Measurements from ENCODE around the gene KLK4. TPM values are rescaled to one million over a fixed set of nuclear protein-coding genes. Genes with fewer than 3 reads are reported as not detected.

KLK4 gene
- not detected for polyA plus RNA-seq (ENCODE audit: insufficient read length in 4 of 4)

GRCh38 chr19:50911206-50912101 is at the start of gene KLK4:
Gene KLK4, minus strand, starts transcription at chr19:50911395. Its CDS starts 657 bp downstream, at chr19:50910738.
- no peak for DNase-seq (ENCODE audit: low read depth in 4 of 4, low spot score in 3 of 4)

GRCh38 chr19:50959731-50960500 is 48.7 kb upstream of the KLK4 start:
- DNase-seq (ENCODE audit: low read depth in 4 of 4, low spot score in 3 of 4), result no peak

GRCh38 chr19:50957587-50957986 is 46.4 kb upstream of the KLK4 start:
- DNase-seq (ENCODE audit: low read depth in 4 of 4, low spot score in 3 of 4), result no peak

GRCh38 chr19:50952910-50953309 is 41.7 kb upstream of the KLK4 start, which contains the start of gene KLK5:
Gene KLK5, minus strand, starts transcription at chr19:50953038. Its CDS starts 381 bp downstream, at chr19:50952657.
- no peak for DNase-seq (ENCODE audit: low read depth in 4 of 4, low spot score in 3 of 4)

GRCh38 chr19:50949861-50950260 is 38.7 kb upstream of the KLK4 start:
- no peak for DNase-seq (ENCODE audit: low read depth in 4 of 4, low spot score in 3 of 4)

GRCh38 chr19:50947123-50947522 is 35.9 kb upstream of the KLK4 start:
- no peak for DNase-seq (ENCODE audit: low read depth in 4 of 4, low spot score in 3 of 4)

- no peak for DNase-seq (ENCODE audit: low read depth in 4 of 4, low spot score in 3 of 4)
Observed at GRCh38 chr19:50944795-50945194, 33.6 kb upstream of the KLK4 start.

- no peak for DNase-seq (ENCODE audit: low read depth in 4 of 4, low spot score in 3 of 4)
Observed at GRCh38 chr19:50943074-50943828, 32.1 kb upstream of the KLK4 start.

- DNase-seq (ENCODE audit: low read depth in 4 of 4, low spot score in 3 of 4), result no peak
Observed at GRCh38 chr19:50939596-50939995, 28.4 kb upstream of the KLK4 start.

GRCh38 chr19:50933640-50934039 is 22.4 kb upstream of the KLK4 start:
- DNase-seq (ENCODE audit: low read depth in 4 of 4, low spot score in 3 of 4), result no peak

- no peak for DNase-seq (ENCODE audit: low read depth in 4 of 4, low spot score in 3 of 4)
Observed at GRCh38 chr19:50932690-50933083, 21.5 kb upstream of the KLK4 start.

GRCh38 chr19:50932018-50932689 is 21.0 kb upstream of the KLK4 start:
- DNase-seq (ENCODE audit: low read depth in 4 of 4, low spot score in 3 of 4), result no peak

- DNase-seq (ENCODE audit: low read depth in 4 of 4, low spot score in 3 of 4), result no peak
Observed at GRCh38 chr19:50931023-50931422, 19.8 kb upstream of the KLK4 start.

GRCh38 chr19:50928831-50929230 is 17.6 kb upstream of the KLK4 start:
- DNase-seq (ENCODE audit: low read depth in 4 of 4, low spot score in 3 of 4), result no peak

- no peak for DNase-seq (ENCODE audit: low read depth in 4 of 4, low spot score in 3 of 4)
Observed at GRCh38 chr19:50926144-50926543, 14.9 kb upstream of the KLK4 start.

- no peak for DNase-seq (ENCODE audit: low read depth in 4 of 4, low spot score in 3 of 4)
Observed at GRCh38 chr19:50925734-50926133, 14.5 kb upstream of the KLK4 start.

- DNase-seq (ENCODE audit: low read depth in 4 of 4, low spot score in 3 of 4), result no peak
Observed at GRCh38 chr19:50924586-50924985, 13.4 kb upstream of the KLK4 start.

GRCh38 chr19:50922317-50922853 is 11.2 kb upstream of the KLK4 start:
- DNase-seq (ENCODE audit: low read depth in 4 of 4, low spot score in 3 of 4), result peak in 3 of 4 donors; percentile 60 to 75 (median 74)

- no peak for DNase-seq (ENCODE audit: low read depth in 4 of 4, low spot score in 3 of 4)
Observed at GRCh38 chr19:50921426-50922316, 10.5 kb upstream of the KLK4 start.
